ENCODE data around the gene ANXA10.
A peak's percentile ranks its signal among the peaks of the same experiment; 100 is the strongest.
"Not testable (repeated sequence)": the region's sequence is repeated elsewhere in the genome, so short reads cannot be mapped to it uniquely, and the experiment has no call there.

Gene ANXA10

DNA sequence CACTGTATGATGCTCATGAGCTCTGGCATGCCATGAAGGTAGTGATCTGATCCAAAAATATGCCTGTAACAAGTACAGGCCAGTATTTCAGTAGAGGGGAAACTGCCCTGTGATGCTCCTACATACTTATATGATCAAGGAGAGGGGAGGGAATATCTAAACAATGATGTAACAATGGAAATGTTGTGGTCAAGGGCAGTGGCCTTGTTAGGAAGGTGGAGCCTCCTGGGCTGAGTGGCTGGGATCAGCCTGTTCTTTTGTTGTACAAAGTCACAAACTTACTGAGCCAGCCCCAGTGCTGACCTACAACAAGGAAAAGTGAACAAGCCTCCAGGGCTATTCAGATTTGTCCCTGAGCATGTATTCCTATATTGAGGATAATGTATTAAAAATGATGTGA lies 70.3 kb downstream of the ANXA10 start:
- DNase-seq (ENCODE audit: low spot score) = no peak

DNA sequence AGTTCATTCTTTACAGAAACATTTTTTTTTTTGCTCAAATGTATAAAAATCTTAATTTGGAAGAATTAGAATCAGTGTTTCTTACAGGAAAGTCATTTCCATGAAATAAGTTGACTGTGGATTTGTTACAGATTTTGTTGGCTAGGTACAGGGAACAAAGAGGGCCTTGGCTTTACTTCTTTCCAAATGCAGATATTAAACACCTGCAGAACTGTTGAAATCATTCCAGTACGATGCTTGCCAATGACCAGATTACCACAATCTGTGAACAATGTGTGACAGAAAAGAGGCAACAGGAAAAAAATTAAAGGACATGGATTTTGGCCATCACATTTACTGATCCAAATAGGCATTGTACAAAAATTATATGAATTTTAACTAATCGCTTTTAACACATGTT lies 70.8 kb downstream of the ANXA10 start:
- no peak for DNase-seq (ENCODE audit: low spot score)

DNA sequence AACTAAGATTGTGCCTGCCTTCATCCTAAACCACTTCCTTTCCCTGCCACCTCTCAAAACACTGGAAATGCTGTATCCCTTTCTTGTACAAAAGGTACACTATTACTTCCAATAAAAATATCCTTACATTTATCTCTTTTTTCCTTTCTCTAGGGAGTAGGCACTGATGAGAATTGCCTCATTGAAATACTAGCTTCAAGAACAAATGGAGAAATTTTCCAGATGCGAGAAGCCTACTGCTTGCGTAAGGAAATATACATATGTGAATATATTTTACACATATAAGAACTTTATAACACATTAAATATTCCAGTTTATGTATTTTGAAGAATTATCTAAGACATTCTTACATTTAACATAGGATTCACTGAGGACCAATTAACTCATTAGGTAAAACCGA lies 71.7 kb downstream of the ANXA10 start:
- DNase-seq (ENCODE audit: low spot score) = no peak

DNA sequence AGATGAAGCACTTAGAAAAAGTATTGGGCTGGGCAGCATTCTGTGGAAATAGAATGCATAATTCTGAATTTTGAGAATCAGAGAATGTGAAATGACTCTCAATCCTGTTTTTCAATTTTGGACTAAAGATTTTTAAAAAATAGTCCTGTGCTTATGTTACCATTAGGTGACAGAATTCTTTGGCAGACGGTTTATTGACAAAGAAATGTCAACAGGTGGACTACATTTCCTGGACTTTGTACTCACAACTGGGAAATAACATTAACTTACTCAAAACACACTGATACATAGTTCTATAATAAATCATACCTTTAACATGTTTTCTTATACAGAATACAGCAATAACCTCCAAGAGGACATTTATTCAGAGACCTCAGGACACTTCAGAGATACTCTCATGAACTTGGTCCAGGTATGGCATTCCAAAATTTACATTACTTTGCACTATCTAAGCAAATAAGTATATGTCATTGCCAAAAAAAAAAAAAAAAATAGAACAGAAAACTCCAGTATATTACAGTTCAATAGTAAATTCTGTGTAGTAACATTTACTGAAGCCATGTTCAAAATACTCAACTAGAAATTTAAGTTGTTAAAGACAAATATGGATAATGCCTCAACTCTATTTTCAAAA lies 72.7 kb downstream of the ANXA10 start:
- no peak for DNase-seq (ENCODE audit: low spot score)

DNA sequence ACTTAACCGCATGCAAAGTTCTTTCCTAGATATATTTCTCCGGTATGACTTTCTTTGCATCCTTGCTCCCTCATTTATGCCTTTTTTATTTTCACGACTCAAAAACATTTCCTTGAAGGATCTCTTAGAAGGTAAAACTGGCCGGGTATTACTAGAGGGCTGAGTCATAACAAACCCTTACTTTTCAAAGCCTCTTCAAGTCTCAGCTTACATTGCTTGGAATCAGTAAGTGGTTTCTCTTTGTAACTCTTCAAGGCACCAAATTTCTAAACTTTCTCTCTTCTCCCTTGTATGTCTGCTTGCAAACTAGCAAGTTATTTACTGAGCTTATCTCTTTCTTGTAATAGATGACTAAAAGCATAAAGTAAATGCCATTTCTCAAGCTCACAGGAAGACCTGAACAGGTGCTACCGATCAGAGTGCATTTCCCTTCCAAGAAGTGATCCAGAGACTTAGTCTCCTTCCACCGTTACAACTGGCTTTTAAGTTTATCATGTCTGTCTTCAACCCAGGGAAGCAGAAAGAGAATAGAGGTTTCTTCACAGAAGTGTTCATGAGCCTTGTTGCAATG lies 75.5 kb downstream of the ANXA10 start:
- no peak for DNase-seq (ENCODE audit: low spot score)

DNA sequence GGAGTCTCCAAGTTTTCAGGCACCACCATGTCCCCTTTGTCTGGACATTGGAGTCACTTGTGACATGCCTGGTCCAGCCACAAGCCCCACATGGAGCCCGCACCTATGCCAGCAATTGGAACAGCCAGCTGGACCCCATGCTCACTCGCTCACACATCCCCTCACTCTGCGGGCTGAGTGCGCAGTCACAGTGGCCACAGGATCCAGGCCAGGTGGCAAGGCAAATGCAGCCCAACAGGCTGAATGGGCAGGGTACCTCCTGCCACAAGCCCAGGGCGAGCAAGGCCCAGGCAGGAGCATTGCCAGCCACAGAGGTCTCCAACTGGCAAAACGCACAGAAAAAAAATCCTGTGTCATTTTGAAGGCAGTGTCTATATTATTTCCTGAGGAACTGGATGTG lies 82.0 kb downstream of the ANXA10 start:
- no peak for DNase-seq (ENCODE audit: low spot score)

DNA sequence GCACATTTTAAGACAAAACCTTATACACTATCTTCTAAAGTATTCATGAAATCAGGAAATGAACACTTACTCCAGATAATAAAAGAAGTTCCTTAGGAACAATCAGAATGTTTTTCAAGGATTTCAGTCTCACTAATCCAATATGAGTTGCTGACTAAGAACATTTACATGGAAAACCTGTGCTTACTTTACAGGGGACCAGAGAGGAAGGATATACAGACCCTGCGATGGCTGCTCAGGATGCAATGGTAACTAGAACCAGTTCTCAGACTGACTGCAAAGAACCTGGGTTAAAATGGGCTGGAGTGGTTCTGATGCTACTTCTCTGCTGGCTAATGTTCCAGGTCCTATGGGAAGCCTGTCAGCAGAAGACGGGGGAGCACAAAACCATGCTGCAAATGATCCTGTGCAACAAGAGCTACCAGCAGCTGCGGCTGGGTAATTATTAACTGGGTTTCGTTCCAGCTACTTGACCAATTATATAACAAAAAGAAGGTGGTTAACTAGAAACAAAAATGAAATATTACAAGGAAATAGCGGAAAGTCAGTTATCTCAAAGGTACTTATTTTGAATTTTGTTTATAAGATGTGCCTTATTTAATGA lies 85.3 kb downstream of the ANXA10 start:
- no peak for DNase-seq (ENCODE audit: low spot score)

DNA sequence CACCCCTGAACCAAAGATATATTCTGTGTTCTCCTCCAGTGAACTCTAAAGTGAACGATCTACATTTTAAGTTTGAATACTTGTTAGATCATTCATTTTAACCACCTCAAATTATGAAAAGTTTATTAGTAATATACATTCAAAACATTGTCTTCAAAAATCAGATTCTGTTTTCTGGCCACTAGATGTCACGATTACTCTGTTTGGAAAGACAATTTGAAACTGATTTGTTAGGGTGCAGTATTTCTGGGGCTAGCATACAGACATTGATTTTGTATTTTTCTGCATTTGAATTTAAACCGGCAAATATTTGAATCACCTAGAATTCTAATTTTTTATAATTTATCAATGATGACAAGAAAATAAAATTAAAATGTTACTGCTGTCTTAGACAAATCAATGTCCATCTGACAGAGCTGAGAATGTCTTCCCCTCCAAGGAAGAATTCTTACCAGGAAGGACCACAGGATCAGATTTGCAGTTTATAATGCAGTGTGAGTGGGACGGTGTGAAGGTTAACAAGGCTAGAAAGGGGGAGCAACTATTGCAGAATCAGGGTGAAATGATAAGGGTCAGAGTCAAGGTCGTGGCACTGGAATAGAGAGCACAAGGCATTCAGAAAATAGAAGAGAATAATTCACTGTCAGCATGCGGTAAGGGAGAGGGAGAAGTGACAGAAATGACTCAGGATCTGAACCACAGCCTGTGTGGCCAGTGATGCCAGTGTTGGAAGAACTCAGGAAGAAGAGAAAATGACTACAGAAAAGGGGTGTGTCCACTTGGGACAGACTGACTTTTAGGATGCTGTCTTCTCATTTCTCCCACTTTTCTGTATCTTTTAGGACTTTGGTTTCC lies 91.6 kb downstream of the ANXA10 start:
- peak; percentile 17 for DNase-seq (ENCODE audit: low spot score)

DNA sequence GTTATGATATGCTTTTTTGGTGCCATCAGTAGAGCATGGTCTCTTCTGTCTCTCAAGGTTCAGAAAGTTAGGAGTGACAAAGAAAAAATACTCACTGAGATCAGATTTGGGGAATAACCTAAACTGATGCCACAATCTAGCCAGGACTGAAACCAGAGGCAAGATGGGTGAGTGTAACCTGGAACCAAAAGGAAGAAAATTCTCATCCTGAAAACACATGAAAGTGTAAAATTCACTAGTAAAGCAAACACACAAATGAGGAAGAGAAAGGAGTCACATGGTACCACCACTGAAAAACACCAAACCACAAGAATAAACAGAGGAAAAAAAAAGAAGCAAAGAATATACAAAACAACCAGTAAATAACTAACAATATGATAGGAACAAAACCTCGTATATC lies 96.4 kb downstream of the ANXA10 start:
- DNase-seq (ENCODE audit: low spot score) = no peak

DNA sequence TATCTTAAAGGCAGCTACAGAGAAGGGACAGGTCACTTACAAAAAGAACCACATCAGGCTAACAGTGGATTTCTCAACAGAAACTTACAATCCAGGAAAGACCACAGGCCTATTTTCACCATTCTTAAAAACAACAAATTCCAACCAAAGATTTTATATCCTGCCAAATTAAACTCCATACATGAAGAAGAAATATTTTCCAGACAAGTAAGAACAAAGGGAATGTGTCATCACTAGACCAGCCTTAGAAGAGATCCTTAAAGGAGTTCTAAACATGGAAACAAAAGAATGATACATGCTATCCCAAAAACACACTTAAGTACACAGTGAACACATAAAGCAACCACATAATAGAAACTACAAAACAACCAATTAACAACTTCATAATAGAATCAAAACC lies 105.6 kb downstream of the ANXA10 start:
- no peak for DNase-seq (ENCODE audit: low spot score)

DNA sequence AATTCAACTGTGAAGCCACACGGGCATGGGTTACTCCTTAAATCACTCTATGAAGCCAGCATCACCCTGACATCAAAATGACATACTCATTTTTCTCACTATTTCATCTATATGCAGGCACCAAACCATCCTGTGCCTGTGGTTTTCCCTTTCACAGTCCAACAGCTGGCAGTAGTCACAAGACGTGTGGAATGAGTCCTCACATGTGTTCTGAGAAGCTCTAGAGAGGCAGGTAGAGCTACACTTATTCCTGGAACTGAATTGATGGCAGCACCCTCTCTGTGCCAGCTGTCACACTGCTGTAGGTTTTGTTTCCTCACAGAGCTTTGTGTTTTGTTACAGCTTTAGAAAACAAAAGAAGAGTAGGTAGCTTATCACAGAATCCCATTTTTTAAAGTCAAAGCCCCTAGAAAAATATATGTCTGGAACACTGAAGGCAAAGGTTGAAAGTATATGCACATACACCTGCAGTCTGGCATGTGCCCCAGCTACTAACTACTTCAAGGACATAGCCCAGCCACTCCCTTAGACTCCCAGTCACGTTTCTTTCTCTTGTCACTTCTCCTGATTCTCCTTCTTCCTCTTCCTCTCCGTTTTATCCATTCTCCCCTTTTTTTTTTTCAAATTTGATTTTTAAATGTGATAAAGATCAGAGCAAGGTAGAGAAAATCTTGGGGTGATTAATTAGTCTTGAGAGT lies 107.1 kb downstream of the ANXA10 start:
- no peak for DNase-seq (ENCODE audit: low spot score)

DNA sequence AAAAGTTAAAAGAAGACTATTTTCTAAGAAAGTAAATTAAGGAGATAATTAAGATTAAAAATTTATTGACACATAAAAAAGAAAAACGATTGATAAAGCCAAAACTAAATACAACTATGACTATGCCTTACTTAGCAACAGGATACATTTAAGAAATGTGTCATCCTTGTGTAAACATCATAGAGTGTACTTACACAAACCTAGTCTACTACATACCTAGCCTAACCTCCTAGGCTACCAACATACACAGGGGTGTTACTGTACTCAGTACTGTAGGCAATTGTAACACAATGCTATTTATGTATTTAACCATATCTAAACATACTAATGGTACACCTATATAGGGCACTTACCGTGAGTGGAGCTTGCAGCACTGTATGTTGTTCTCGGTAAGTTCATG lies 108.3 kb downstream of the ANXA10 start:
- DNase-seq (ENCODE audit: low spot score) = no peak

DNA sequence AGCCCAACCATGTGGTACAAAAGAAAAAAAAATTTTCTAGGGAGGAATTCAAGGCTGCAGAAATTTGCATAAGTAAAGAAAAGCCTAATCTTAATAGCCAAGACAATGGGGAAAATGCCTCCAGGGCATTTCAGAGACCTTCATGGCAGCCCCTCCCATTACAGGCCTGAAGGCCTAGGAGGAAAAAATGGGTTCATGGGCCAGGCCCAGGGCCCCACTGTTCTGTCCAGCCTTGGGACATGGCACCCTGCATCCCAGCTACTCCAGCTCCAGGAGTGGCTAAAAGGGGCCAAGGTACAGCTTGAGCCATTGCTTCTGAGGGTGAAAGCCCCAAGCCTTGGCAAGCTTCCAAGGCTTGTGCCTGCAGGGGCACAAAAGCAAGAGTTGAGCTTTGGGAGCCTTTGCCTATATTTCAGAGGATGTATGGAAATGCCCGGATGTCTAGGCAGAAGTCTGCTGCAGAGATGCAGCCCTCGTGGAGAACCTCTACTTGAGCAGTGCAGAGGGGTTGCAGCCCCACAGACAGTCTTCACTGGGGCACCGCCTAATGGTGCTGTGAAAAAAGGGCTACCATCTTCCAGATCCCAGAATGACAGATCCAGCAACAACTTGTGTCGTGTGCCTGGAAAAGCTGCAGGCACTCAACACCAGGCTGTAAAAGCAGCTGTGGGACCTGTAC lies 111.0 kb downstream of the ANXA10 start:
- no peak for DNase-seq (ENCODE audit: low spot score)

DNA sequence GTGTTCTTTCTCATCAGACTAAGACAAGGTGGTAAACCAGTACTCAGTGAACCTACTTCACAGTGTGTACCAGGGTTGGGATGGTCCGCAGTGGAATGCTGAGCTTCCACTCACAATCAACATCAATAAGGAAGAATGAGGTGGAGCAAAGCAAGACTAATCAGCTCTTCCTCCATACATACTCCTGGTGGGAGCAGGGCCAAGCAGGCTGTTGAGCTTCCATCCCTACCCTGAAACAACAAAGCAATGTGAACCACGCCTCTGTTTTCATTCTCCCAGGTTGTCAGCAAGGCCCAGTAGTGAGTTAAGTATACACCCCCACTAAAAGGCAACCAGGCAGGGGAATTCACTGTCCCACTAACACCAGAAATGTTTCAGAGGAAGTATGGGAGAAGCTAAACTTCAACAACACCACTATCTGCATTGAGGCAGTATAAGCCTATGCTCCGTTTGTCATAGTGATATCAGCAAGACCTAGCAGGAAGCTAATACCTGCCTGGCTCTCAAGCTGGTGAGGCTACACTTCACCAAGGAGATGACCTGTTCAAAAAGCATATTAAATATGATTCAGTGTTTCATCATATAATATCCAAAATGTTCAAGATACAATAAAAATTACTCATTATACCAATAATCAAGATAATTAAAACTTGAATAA lies 116.7 kb downstream of the ANXA10 start:
- no peak for DNase-seq (ENCODE audit: low spot score)

DNA sequence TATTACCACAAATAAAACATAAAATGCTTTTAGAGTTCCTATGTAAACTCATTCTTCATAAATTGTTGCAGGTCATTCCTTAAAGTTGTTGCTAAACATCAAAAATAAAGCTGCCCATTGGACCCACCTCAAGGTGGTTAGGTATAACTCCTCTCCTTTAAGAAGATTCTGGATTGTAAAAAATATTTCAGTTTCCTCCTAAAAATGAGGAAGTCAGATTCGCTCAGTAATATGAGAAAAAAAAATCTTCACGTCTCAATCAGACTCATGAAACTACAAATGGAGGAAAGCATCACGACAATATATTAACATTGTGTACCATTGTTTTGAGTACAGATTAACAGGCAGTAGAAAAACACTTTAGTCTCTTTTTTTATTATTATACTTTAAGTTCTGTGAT lies 120.3 kb downstream of the ANXA10 start:
- no peak for DNase-seq (ENCODE audit: low spot score)

DNA sequence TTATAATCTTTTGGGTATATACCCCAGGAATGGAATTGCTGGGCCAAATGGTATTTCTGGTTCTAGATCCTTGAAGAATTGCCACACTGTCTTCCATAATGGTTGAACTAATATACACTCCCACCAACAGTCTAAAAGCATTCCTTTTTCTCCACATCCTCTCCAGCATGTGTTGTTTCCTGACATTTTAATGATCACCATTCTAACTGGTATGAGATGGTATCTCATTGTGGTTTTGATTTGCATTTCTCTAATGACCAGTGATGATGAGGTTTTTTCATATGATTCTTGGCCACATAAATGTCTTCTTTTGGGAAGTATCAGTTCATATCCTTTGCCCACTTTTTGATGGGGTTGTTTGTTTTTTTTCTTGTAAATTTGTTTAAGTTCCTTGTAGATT lies 121.2 kb downstream of the ANXA10 start:
- not testable (repeated sequence) for DNase-seq (ENCODE audit: low spot score)

DNA sequence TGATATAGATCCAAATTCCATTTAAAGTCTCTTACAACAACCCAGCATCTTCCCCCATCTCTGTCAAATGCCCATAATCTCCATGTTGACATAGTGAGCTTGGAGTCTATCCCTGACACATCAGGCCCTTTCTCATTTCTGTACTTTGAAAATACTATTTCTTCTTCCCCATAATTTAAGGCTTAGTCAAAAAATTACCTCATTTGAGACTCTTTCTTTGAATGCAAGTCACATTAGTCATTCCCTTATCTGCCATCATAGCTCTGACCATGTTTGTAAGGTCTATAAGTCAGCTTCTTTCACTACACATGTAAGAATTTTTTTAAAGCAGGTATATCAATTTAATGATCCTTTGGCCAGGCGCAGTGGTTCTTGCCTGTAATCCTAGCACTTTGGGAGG lies 126.3 kb downstream of the ANXA10 start:
- peak; percentile 23 for DNase-seq (ENCODE audit: low spot score)

DNA sequence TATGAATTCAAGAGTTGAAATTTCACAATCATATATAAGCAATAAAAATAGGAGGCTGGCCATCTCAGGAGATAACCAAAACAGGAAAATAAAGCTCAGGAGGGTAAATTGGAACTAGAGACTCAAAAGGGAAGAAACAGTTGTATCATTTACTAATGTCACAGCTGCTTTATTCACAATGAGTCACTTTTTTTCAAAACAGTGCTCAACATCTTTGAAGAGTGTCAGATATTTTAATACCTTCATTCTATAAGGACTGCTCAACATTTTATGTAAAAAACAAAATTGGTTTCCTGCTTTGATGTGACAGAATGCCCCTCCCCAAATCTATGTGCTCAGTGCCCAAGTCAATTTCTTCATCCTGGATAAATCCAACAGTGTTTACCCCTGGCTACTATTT lies 128.6 kb downstream of the ANXA10 start:
- DNase-seq (ENCODE audit: low spot score) = no peak

DNA sequence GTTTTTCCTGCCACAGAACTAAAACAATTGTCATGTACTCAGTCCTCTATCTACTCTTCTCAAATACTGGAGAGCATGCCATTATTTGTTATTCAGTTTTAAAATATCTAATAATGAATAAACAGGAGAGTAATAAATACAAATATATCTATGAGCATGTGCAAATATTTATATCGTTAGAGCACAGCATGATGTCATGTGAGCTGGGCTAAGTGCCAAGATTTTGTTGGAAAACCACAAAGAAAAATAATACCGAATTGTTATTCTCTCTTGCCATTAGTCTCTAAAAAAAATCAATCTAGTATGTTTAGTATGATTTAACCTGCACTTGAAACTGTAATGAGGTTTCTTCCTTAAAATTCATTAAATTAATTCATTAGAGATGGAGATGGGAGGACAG lies 129.0 kb downstream of the ANXA10 start:
- DNase-seq (ENCODE audit: low spot score) = peak; percentile 14
